Adipocyte (in vitro differentiated cells): ENCODE data around the gene SLC6A2.

Experiments
- DNase-seq: peaks from one replicate; pipeline ENCODE4 v3.0.0-alpha.2; 2015; ENCODE audit warnings: low read depth
- H3K27me3 ChIP-seq: replicated peaks from 2 replicates; pipeline ENCODE4 v1.7.0; 2013; ENCODE audit warnings: mild to moderate bottlenecking, low read length, moderate library complexity; ENCODE audit not compliant: control insufficient read depth, insufficient read depth
- H3K36me3 ChIP-seq: 2 replicates; pipeline ENCODE4 v1.7.0; 2013; ENCODE audit warnings: low read length, mild to moderate bottlenecking, moderate library complexity; ENCODE audit not compliant: control insufficient read depth, insufficient read depth, severe bottlenecking
- H3K4me1 ChIP-seq: 2 replicates; pipeline ENCODE4 v1.7.0; 2013; ENCODE audit warnings: mild to moderate bottlenecking, low read length, moderate library complexity; ENCODE audit not compliant: control insufficient read depth, insufficient read depth
- H3K4me3 ChIP-seq: 2 replicates; pipeline ENCODE4 v1.7.0; 2013; ENCODE audit warnings: mild to moderate bottlenecking, low read length, moderate library complexity
- H3K9ac ChIP-seq: 2 replicates; pipeline ENCODE4 v1.7.0; 2013; ENCODE audit warnings: mild to moderate bottlenecking, low read length, moderate library complexity
- H3K9me3 ChIP-seq: 2 replicates; pipeline ENCODE4 v1.7.0; 2013; ENCODE audit warnings: mild to moderate bottlenecking, low read length, moderate library complexity; ENCODE audit not compliant: control insufficient read depth

Gene SLC6A2

GRCh38 chr16:55682086-55682485 is 26.3 kb downstream of the SLC6A2 start:
- Histone ChIP-seq H3K9ac (no peak overlapping the region), H3K9me3 (peaks cover 11% of the 10 kb centered on the region), H3K4me3 (no peak overlapping the region), H3K36me3 (no peaks in the 10 kb centered on the region), H3K4me1 (peaks cover 13% of the 10 kb centered on the region), H3K27me3 (peaks cover 11% of the 10 kb centered on the region)
- DNase-seq = no peak

GRCh38 chr16:55685973-55686372 is 30.2 kb downstream of the SLC6A2 start:
- Histone ChIP-seq H3K9ac (no peak overlapping the region), H3K4me3 (no peak overlapping the region), H3K4me1 (no peaks in the 10 kb centered on the region), H3K27me3 (peaks cover 44% of the 10 kb centered on the region), H3K9me3 (peaks cover 13% of the 10 kb centered on the region), H3K36me3 (no peaks in the 10 kb centered on the region)
- DNase-seq = no peak

GRCh38 chr16:55686671-55687070 is 30.9 kb downstream of the SLC6A2 start:
- Histone ChIP-seq H3K27me3 (peaks cover 48% of the 10 kb centered on the region), H3K9me3 (peaks cover 13% of the 10 kb centered on the region), H3K36me3 (no peaks in the 10 kb centered on the region), H3K9ac (no peak overlapping the region), H3K4me1 (no peaks in the 10 kb centered on the region), H3K4me3 (no peak overlapping the region)
- DNase-seq = no peak

GRCh38 chr16:55687802-55688201 is 32.0 kb downstream of the SLC6A2 start:
- peaks cover 48% of the 10 kb centered on the region for H3K27me3 ChIP-seq
- no peak for DNase-seq
- H3K9me3 ChIP-seq = peaks cover 13% of the 10 kb centered on the region

GRCh38 chr16:55690841-55691240 is 35.1 kb downstream of the SLC6A2 start:
- Histone ChIP-seq H3K36me3 (no peaks in the 10 kb centered on the region), H3K27me3 (peaks cover 48% of the 10 kb centered on the region), H3K9me3 (peaks cover 9% of the 10 kb centered on the region), H3K4me3 (no peak overlapping the region), H3K4me1 (no peaks in the 10 kb centered on the region), H3K9ac (no peak overlapping the region)
- DNase-seq = no peak

More at GRCh38 chr16:55687802-55688201, 32.0 kb downstream of the SLC6A2 start:
- H3K4me1 ChIP-seq = no peaks in the 10 kb centered on the region
- no peak overlapping the region for H3K9ac ChIP-seq
- no peak overlapping the region for H3K4me3 ChIP-seq
- no peaks in the 10 kb centered on the region for H3K36me3 ChIP-seq

- Histone ChIP-seq H3K4me3 (no peak overlapping the region), H3K9ac (no peak overlapping the region), H3K36me3 (no peaks in the 10 kb centered on the region), H3K4me1 (no peaks in the 10 kb centered on the region), H3K9me3 (peaks cover 2% of the 10 kb centered on the region), H3K27me3 (peaks cover 46% of the 10 kb centered on the region)
- no peak for DNase-seq
These were observed 36.0 kb downstream of the SLC6A2 start for GRCh38 chr16:55691771-55692170.

GRCh38 chr16:55695595-55695994 is 39.8 kb downstream of the SLC6A2 start:
- no peaks in the 10 kb centered on the region for H3K9me3 ChIP-seq
- H3K36me3 ChIP-seq = no peaks in the 10 kb centered on the region
- H3K27me3 ChIP-seq = peaks cover 23% of the 10 kb centered on the region
- no peak overlapping the region for H3K9ac ChIP-seq
- no peaks in the 10 kb centered on the region for H3K4me1 ChIP-seq
- no peak for DNase-seq
- no peak overlapping the region for H3K4me3 ChIP-seq

GRCh38 chr16:55697867-55698266 is 42.1 kb downstream of the SLC6A2 start:
- DNase-seq = no peak

GRCh38 chr16:55698331-55698730 is 42.5 kb downstream of the SLC6A2 start:
- Histone ChIP-seq H3K9me3 (no peaks in the 10 kb centered on the region), H3K36me3 (no peaks in the 10 kb centered on the region)
- no peak for DNase-seq

More at GRCh38 chr16:55697867-55698266, 42.1 kb downstream of the SLC6A2 start:
- Histone ChIP-seq H3K4me1 (no peaks in the 10 kb centered on the region), H3K4me3 (no peak overlapping the region), H3K27me3 (peaks cover 9% of the 10 kb centered on the region), H3K36me3 (no peaks in the 10 kb centered on the region), H3K9me3 (no peaks in the 10 kb centered on the region), H3K9ac (no peak overlapping the region)

GRCh38 chr16:55698946-55699345 is 43.2 kb downstream of the SLC6A2 start:
- Histone ChIP-seq H3K9me3 (no peaks in the 10 kb centered on the region), H3K4me1 (no peaks in the 10 kb centered on the region), H3K9ac (no peak overlapping the region), H3K36me3 (no peaks in the 10 kb centered on the region), H3K27me3 (peaks cover 9% of the 10 kb centered on the region), H3K4me3 (no peak overlapping the region)
- DNase-seq = no peak

More at GRCh38 chr16:55698331-55698730, 42.5 kb downstream of the SLC6A2 start:
- no peaks in the 10 kb centered on the region for H3K4me1 ChIP-seq
- H3K27me3 ChIP-seq = peaks cover 9% of the 10 kb centered on the region
- H3K4me3 ChIP-seq = no peak overlapping the region
- no peak overlapping the region for H3K9ac ChIP-seq

GRCh38 chr16:55699616-55700015 is 43.8 kb downstream of the SLC6A2 start:
- Histone ChIP-seq H3K27me3 (peaks cover 14% of the 10 kb centered on the region), H3K9ac (no peak overlapping the region), H3K36me3 (no peaks in the 10 kb centered on the region), H3K9me3 (no peaks in the 10 kb centered on the region), H3K4me1 (no peaks in the 10 kb centered on the region), H3K4me3 (no peak overlapping the region)
- no peak for DNase-seq

- no peak overlapping the region for H3K9ac ChIP-seq
- no peak for DNase-seq
- peaks cover 15% of the 10 kb centered on the region for H3K27me3 ChIP-seq
- H3K4me3 ChIP-seq = no peak overlapping the region
- H3K36me3 ChIP-seq = no peaks in the 10 kb centered on the region
- no peaks in the 10 kb centered on the region for H3K4me1 ChIP-seq
- H3K9me3 ChIP-seq = no peaks in the 10 kb centered on the region
These were observed 44.3 kb downstream of the SLC6A2 start for GRCh38 chr16:55700067-55700466.
